HEK293 (cell line): ENCODE results near the gene SEPTIN2.

Source experiments
- ATF2 ChIP-seq: fragments of 450-650 bp; formaldehyde crosslinking; IDR thresholded peaks from 2 replicates; pipeline ENCODE4 v1.5.1; 2016; ENCODE audit warnings: missing biosample characterization, missing genetic modification characterization, low read depth
- CTCF ChIP-seq: fragments of 450-650 bp; formaldehyde crosslinking; IDR thresholded peaks from 2 replicates; pipeline ENCODE4 v1.5.1; 2016; ENCODE audit warnings: missing biosample characterization, missing genetic modification characterization
- KLF1 ChIP-seq: fragments of 450-650 bp; formaldehyde crosslinking; IDR thresholded peaks from 2 replicates; pipeline ENCODE4 v1.5.1; 2016; ENCODE audit warnings: missing biosample characterization, missing genetic modification characterization
- KLF8 ChIP-seq: fragments of 450-650 bp; formaldehyde crosslinking; IDR thresholded peaks from 2 replicates; pipeline ENCODE4 v1.5.1; 2016; ENCODE audit warnings: missing biosample characterization, missing genetic modification characterization
- KLF9 ChIP-seq: fragments of 450-650 bp; formaldehyde crosslinking; IDR thresholded peaks from 2 replicates; pipeline ENCODE4 v1.5.1; 2016; ENCODE audit warnings: missing biosample characterization, missing genetic modification characterization, low read depth
- PATZ1 ChIP-seq: fragments of 450-650 bp; formaldehyde crosslinking; IDR thresholded peaks from 2 replicates; pipeline ENCODE4 v1.5.1; 2016; ENCODE audit warnings: missing biosample characterization, missing genetic modification characterization
- PBX3 ChIP-seq: sonication (generic); formaldehyde crosslinking; IDR thresholded peaks from 2 replicates; pipeline ENCODE4 v1.8.1; 2022; ENCODE audit warnings: mild to moderate bottlenecking, moderate library complexity, missing genetic modification reagents
- PRDM10 ChIP-seq: fragments of 450-650 bp; formaldehyde crosslinking; IDR thresholded peaks from 2 replicates; pipeline ENCODE4 v1.5.1; 2016; ENCODE audit warnings: missing biosample characterization, missing genetic modification characterization
- SP2 ChIP-seq: fragments of 450-650 bp; formaldehyde crosslinking; IDR thresholded peaks from 2 replicates; pipeline ENCODE4 v1.5.1; 2016; ENCODE audit warnings: missing biosample characterization, missing genetic modification characterization
- WT1 ChIP-seq: fragments of 450-650 bp; formaldehyde crosslinking; IDR thresholded peaks from 2 replicates; pipeline ENCODE4 v1.5.1; 2016; ENCODE audit warnings: missing biosample characterization, missing genetic modification characterization
- ZBTB20 ChIP-seq: fragments of 450-650 bp; formaldehyde crosslinking; IDR thresholded peaks from 2 replicates; pipeline ENCODE4 v1.5.1; 2016; ENCODE audit warnings: missing biosample characterization, missing genetic modification characterization
- ZNF10 ChIP-seq: fragments of 450-650 bp; formaldehyde crosslinking; IDR thresholded peaks from 2 replicates; pipeline ENCODE4 v1.5.1; 2017; ENCODE audit warnings: missing biosample characterization, missing genetic modification characterization
- ZNF280D ChIP-seq: fragments of 450-650 bp; formaldehyde crosslinking; IDR thresholded peaks from 2 replicates; pipeline ENCODE4 v1.5.1; 2016; ENCODE audit warnings: missing biosample characterization, missing genetic modification characterization
- ZNF449 ChIP-seq: fragments of 450-650 bp; formaldehyde crosslinking; IDR thresholded peaks from 2 replicates; pipeline ENCODE4 v1.5.1; 2017; ENCODE audit warnings: missing biosample characterization, mild to moderate bottlenecking, missing genetic modification characterization, moderate library complexity
- ZNF501 ChIP-seq: fragments of 450-650 bp; formaldehyde crosslinking; IDR thresholded peaks from 2 replicates; pipeline ENCODE4 v1.5.1; 2016; ENCODE audit warnings: missing biosample characterization, missing genetic modification characterization
- ZNF600 ChIP-seq: fragments of 450-650 bp; formaldehyde crosslinking; IDR thresholded peaks from 2 replicates; pipeline ENCODE4 v1.5.1; 2016; ENCODE audit warnings: missing biosample characterization, missing genetic modification characterization
- ZNF629 ChIP-seq: fragments of 450-650 bp; formaldehyde crosslinking; IDR thresholded peaks from 2 replicates; pipeline ENCODE4 v1.5.1; 2017; ENCODE audit warnings: missing biosample characterization, missing genetic modification characterization
- ZNF701 ChIP-seq: fragments of 450-650 bp; formaldehyde crosslinking; IDR thresholded peaks from 2 replicates; pipeline ENCODE4 v1.5.1; 2016; ENCODE audit warnings: missing biosample characterization, missing genetic modification characterization
- ZNF791 ChIP-seq: fragments of 450-650 bp; formaldehyde crosslinking; IDR thresholded peaks from 2 replicates; pipeline ENCODE4 v1.5.1; 2016; ENCODE audit warnings: missing biosample characterization, missing genetic modification characterization
- ZXDB ChIP-seq: fragments of 450-650 bp; formaldehyde crosslinking; IDR thresholded peaks from 2 replicates; pipeline ENCODE4 v1.5.1; 2016; ENCODE audit warnings: missing biosample characterization, missing genetic modification characterization

Gene SEPTIN2

GRCh38 chr2:241354668-241355658 is 39.2 kb downstream of the SEPTIN2 start (continued):
- TF ChIP-seq ZNF280D (tag by site-specific recombination), result no peak
- TF ChIP-seq ZXDB (tag by site-specific recombination), result peak; percentile 68
- TF ChIP-seq PATZ1 (tag by site-specific recombination), result peak; percentile 43; the same call in 1 of the 2 replicates
- TF ChIP-seq PRDM10 (tag by site-specific recombination), result peak; percentile 31; the same call in 1 of the 2 replicates
- TF ChIP-seq ZNF501 (tag by site-specific recombination), result peak; percentile 53; the same call in 1 of the 2 replicates
- TF ChIP-seq ZNF449, result peak; percentile 86
- peak; percentile 31 for TF ChIP-seq ZNF629 (tag by site-specific recombination)
- no peak for TF ChIP-seq ATF2 (tag by site-specific recombination)
- 0 out of 2 replicates have a peak, but pooled peaks have one; percentile 2 for TF ChIP-seq PBX3 (CRISPR knock-in tag)
- no peak for TF ChIP-seq ZNF791 (tag by site-specific recombination)
- TF ChIP-seq ZNF701, result no peak
- peak; percentile 63; the same call in 1 of the 2 replicates for TF ChIP-seq KLF8 (tag by site-specific recombination)
- peak; percentile 51 for TF ChIP-seq SP2 (tag by site-specific recombination)
- TF ChIP-seq ZNF600 (tag by site-specific recombination), result peak; percentile 78
- peak; percentile 34; the same call in 1 of the 2 replicates for TF ChIP-seq KLF1 (tag by site-specific recombination)
- TF ChIP-seq KLF9 (tag by site-specific recombination), result 0 out of 2 replicates have a peak, but pooled peaks have one; percentile 21
- TF ChIP-seq ZNF10 (tag by site-specific recombination), result no peak
- TF ChIP-seq WT1 (tag by site-specific recombination), result peak; percentile 36; the same call in 1 of the 2 replicates
- peak; percentile 66 for TF ChIP-seq ZBTB20 (tag by site-specific recombination)
- TF ChIP-seq CTCF (tag by site-specific recombination), result peak; percentile 64
